Naive thymus-derived CD4-positive, alpha-beta T cell (primary cell): ENCODE results near the gene USP17L27. TPM values are rescaled to one million over a fixed set of nuclear protein-coding genes. Genes with fewer than 3 reads are reported as not detected.
A peak's percentile ranks its signal among the peaks of the same experiment; 100 is the strongest.
"Not testable (repeated sequence)": the region's sequence is repeated elsewhere in the genome, so short reads cannot be mapped to it uniquely, and the experiment has no call there.

ENCODE experiments used
- ATAC-seq: fragments of 150-1000 bp; cut with Tn5 transposase; 2 replicates; pipeline ENCODE4 v1.10.0; 2021; ENCODE audit warnings: mild to moderate bottlenecking, moderate library complexity
- CTCF ChIA-PET: fragments of 350-600 bp; sonication (Branson Sonifier 250); formaldehyde crosslinking; loops from one replicate; lab custom pipeline; 2021; ENCODE audit warnings: antibody characterized with exemption; lab: Charles Lee
- POLR2A ChIA-PET: fragments of 350-600 bp; sonication (Branson Sonifier 250); formaldehyde crosslinking; loops from one replicate; lab custom pipeline; 2021; ENCODE audit warnings: antibody characterized with exemption, inconsistent platforms; lab: Charles Lee
- DNase-seq, 9 donors: peaks; one replicate each; pipeline versions ENCODE4 v3.0.0 to v3.0.0-alpha.2; 2020 to 2022; ENCODE audit warnings: mixed read lengths in 1 of 9
- H3K27ac ChIP-seq: one replicate; pipeline ENCODE4 v1.7.0; 2013; ENCODE audit warnings: mild to moderate bottlenecking, low read depth, low read length, moderate library complexity
- H3K27me3 ChIP-seq, 2 donors: one replicate each; pipeline ENCODE4 v1.7.0; 2013; ENCODE audit warnings: low read length in 2 of 2, mild to moderate bottlenecking in 2 of 2, moderate library complexity in 2 of 2; ENCODE audit not compliant: control insufficient read depth in 2 of 2, insufficient read depth in 2 of 2
- H3K36me3 ChIP-seq, 3 experiments: 1 replicate in 2 of 3; 2 replicates in 1 of 3; pipeline ENCODE4 v1.7.0; 2013; ENCODE audit warnings: low read length in 3 of 3, mild to moderate bottlenecking in 3 of 3, moderate library complexity in 1 of 3; ENCODE audit not compliant: insufficient read depth in 3 of 3, control insufficient read depth in 2 of 3
- H3K4me1 ChIP-seq, 2 donors: one replicate each; pipeline ENCODE4 v1.7.0; 2013; ENCODE audit warnings: low read length in 2 of 2, mild to moderate bottlenecking in 2 of 2, moderate library complexity in 1 of 2; ENCODE audit not compliant: control insufficient read depth in 2 of 2, insufficient read depth in 2 of 2
- H3K4me3 ChIP-seq: 2 replicates; pipeline ENCODE4 v1.7.0; 2013; ENCODE audit warnings: mild to moderate bottlenecking, low read length
- H3K9me3 ChIP-seq, 3 experiments: 1 replicate in 2 of 3; 2 replicates in 1 of 3; pipeline ENCODE4 v1.7.0; 2013; ENCODE audit warnings: low read length in 3 of 3; ENCODE audit not compliant: control insufficient read depth in 2 of 3
- H3K27ac Mint-ChIP-seq, 9 donors: one replicate each; pipeline ENCODE4 v1.8.0; 2020 to 2022; ENCODE audit warnings: mixed read lengths in 9 of 9, mild to moderate bottlenecking in 8 of 9, moderate library complexity in 5 of 9, inconsistent platforms in 2 of 9
- H3K27me3 Mint-ChIP-seq, 5 donors: one replicate each; pipeline ENCODE4 v1.8.0; 2021 to 2022; ENCODE audit warnings: mixed read lengths in 5 of 5, mild to moderate bottlenecking in 1 of 5
- H3K36me3 Mint-ChIP-seq, 5 donors: one replicate each; pipeline ENCODE4 v1.8.0; 2020 to 2022; ENCODE audit warnings: mixed read lengths in 5 of 5, mild to moderate bottlenecking in 3 of 5, inconsistent platforms in 1 of 5
- H3K4me1 Mint-ChIP-seq, 7 donors: one replicate each; pipeline ENCODE4 v1.8.0; 2020 to 2022; ENCODE audit warnings: mixed read lengths in 7 of 7, mild to moderate bottlenecking in 3 of 7, inconsistent platforms in 1 of 7
- H3K4me3 Mint-ChIP-seq, 10 donors: one replicate each; pipeline ENCODE4 v1.8.0; 2020 to 2022; ENCODE audit warnings: mild to moderate bottlenecking in 10 of 10, mixed read lengths in 10 of 10, moderate library complexity in 6 of 10, inconsistent platforms in 2 of 10
- H3K9me3 Mint-ChIP-seq, 11 donors: one replicate each; pipeline ENCODE4 v1.8.0; 2020 to 2022; ENCODE audit warnings: mixed read lengths in 11 of 11, mild to moderate bottlenecking in 4 of 11, inconsistent platforms in 1 of 11, moderate library complexity in 1 of 11
- intact Hi-C, 2 donors: fragments of 100-400 bp; cut with micrococcal nuclease; formaldehyde crosslinking; loops; one replicate each; pipeline ENCODE4 v1.15.1; 2023
- polyA plus RNA-seq, 2 donors: library from polyadenylated mRNA; unstranded; fragments of 300-500 nt; fragmentation: Illumina TruSeq; gene quantifications; one replicate each; pipeline ENCODE4 v1.2.3, GENCODE V29; 2021
- total RNA-seq, 6 experiments: library from RNA in 5 of 6; stranded (reverse) in 5 of 6; gene quantifications; 1 replicate in 5 of 6; 2 replicates in 1 of 6; pipeline ENCODE4 v1.2.3 and lab custom pipeline; 2021 to 2026

Gene USP17L27
- total and polyA plus RNA-seq, 7 experiments from 2014 or later: not detected

- POLR2A ChIA-PET, H3K4me1 Mint-ChIP-seq: not testable (repeated sequence)
Observed at GRCh38 chr4:9348593-9348992, 4.6 kb downstream of the USP17L27 start, which contains the start of gene USP17L28. Gene USP17L28, plus strand, starts transcription at chr4:9348893. Its CDS starts 0 bp downstream, at chr4:9348893.

GRCh38 chr4:9350866-9351265 lies 6.9 kb downstream of the USP17L27 start:
- H3K36me3 Mint-ChIP-seq, H3K36me3 ChIP-seq, ATAC-seq, H3K4me3 Mint-ChIP-seq, DNase-seq, H3K9me3 Mint-ChIP-seq, H3K27ac Mint-ChIP-seq, H3K27me3 ChIP-seq, intact Hi-C loops, CTCF ChIA-PET, H3K9me3 ChIP-seq, POLR2A ChIA-PET, H3K27ac ChIP-seq, H3K4me1 ChIP-seq, H3K27me3 Mint-ChIP-seq, H3K4me1 Mint-ChIP-seq, H3K4me3 ChIP-seq: not testable (repeated sequence)

More at GRCh38 chr4:9348593-9348992, 4.6 kb downstream of the USP17L27 start, which contains the start of gene USP17L28:
- H3K27ac ChIP-seq, H3K27me3 ChIP-seq, ATAC-seq, H3K27ac Mint-ChIP-seq, H3K9me3 ChIP-seq, H3K4me1 ChIP-seq, H3K36me3 Mint-ChIP-seq, H3K27me3 Mint-ChIP-seq, H3K36me3 ChIP-seq, H3K4me3 ChIP-seq, H3K9me3 Mint-ChIP-seq, H3K4me3 Mint-ChIP-seq, intact Hi-C loops, DNase-seq, CTCF ChIA-PET: not testable (repeated sequence)

GRCh38 chr4:9353338-9353737 lies 9.4 kb downstream of the USP17L27 start, which contains the start of gene USP17L29:
Gene USP17L29, plus strand, starts transcription at chr4:9353638. Its CDS starts 0 bp downstream, at chr4:9353638.
- POLR2A ChIA-PET, H3K9me3 Mint-ChIP-seq, ATAC-seq, H3K27me3 Mint-ChIP-seq, DNase-seq, H3K4me1 ChIP-seq, H3K4me3 Mint-ChIP-seq, intact Hi-C loops, H3K27ac ChIP-seq, H3K4me1 Mint-ChIP-seq, H3K36me3 Mint-ChIP-seq, H3K4me3 ChIP-seq, H3K36me3 ChIP-seq, H3K27ac Mint-ChIP-seq, H3K9me3 ChIP-seq, H3K27me3 ChIP-seq, CTCF ChIA-PET: not testable (repeated sequence)

GRCh38 chr4:9362829-9363228 lies 18.9 kb downstream of the USP17L27 start, which contains the start of gene USP17L30:
Gene USP17L30, plus strand, starts transcription at chr4:9363129. Its CDS starts 0 bp downstream, at chr4:9363129.
- POLR2A ChIA-PET, H3K4me1 Mint-ChIP-seq, H3K9me3 Mint-ChIP-seq, H3K4me3 ChIP-seq, DNase-seq, H3K36me3 Mint-ChIP-seq, H3K27me3 Mint-ChIP-seq, ATAC-seq, H3K36me3 ChIP-seq, H3K27ac Mint-ChIP-seq, intact Hi-C loops, H3K27me3 ChIP-seq, H3K4me3 Mint-ChIP-seq, H3K27ac ChIP-seq, CTCF ChIA-PET, H3K9me3 ChIP-seq, H3K4me1 ChIP-seq: not testable (repeated sequence)

- intact Hi-C loops, H3K27me3 Mint-ChIP-seq, H3K4me3 ChIP-seq, DNase-seq, H3K36me3 Mint-ChIP-seq, H3K4me1 ChIP-seq, H3K36me3 ChIP-seq, H3K27ac Mint-ChIP-seq, CTCF ChIA-PET, POLR2A ChIA-PET, H3K9me3 Mint-ChIP-seq, H3K27me3 ChIP-seq, H3K4me1 Mint-ChIP-seq, H3K27ac ChIP-seq, ATAC-seq, H3K9me3 ChIP-seq: not testable (repeated sequence)
- peak overlapping the region in 4 of 10 donors; percentile 19 to 68 (median 36) for H3K4me3 Mint-ChIP-seq
Observed at GRCh38 chr4:9379881-9380280, 35.9 kb downstream of the USP17L27 start.

- H3K36me3 ChIP-seq, H3K4me1 Mint-ChIP-seq, H3K27me3 Mint-ChIP-seq, intact Hi-C loops, H3K9me3 ChIP-seq, H3K36me3 Mint-ChIP-seq, CTCF ChIA-PET, POLR2A ChIA-PET, H3K27me3 ChIP-seq, H3K4me1 ChIP-seq, H3K27ac ChIP-seq, H3K9me3 Mint-ChIP-seq, ATAC-seq: not testable (repeated sequence)
- H3K4me3 Mint-ChIP-seq: peak overlapping the region in 8 of 10 donors; percentile 47 to 74 (median 62)
- H3K27ac Mint-ChIP-seq: peak overlapping the region in 1 of 9 donors; percentile 50
- peak overlapping the region; percentile 27 for H3K4me3 ChIP-seq
- DNase-seq: peak; percentile 18 to 65 (median 63)
Observed at GRCh38 chr4:9381012-9381534, 37.1 kb downstream of the USP17L27 start.

GRCh38 chr4:9384126-9384525 lies 40.2 kb downstream of the USP17L27 start:
- ATAC-seq: no peak
- Mint-ChIP-seq H3K27me3 (peaks cover 0 to 5% (median 2%) of the 10 kb centered on the region in 5 donors), H3K4me1 (peaks cover 0 to 4% (median 0%) of the 10 kb centered on the region in 7 donors), H3K9me3 (no peaks in the 10 kb centered on the region), H3K36me3 (no peaks in the 10 kb centered on the region), H3K27ac (no peak overlapping the region), H3K4me3 (no peak overlapping the region)
- DNase-seq: no peak
- Histone ChIP-seq H3K36me3 (no peaks in the 10 kb centered on the region), H3K4me3 (no peak overlapping the region), H3K9me3 (no peaks in the 10 kb centered on the region), H3K27ac (no peak overlapping the region), H3K27me3 (no peaks in the 10 kb centered on the region), H3K4me1 (no peaks in the 10 kb centered on the region)
- ChIA-PET POLR2A (no interaction called here), CTCF (no interaction called here)
- intact Hi-C loops: no loop called here
